Neural cell (in vitro differentiated cells): ENCODE measurements around the gene TSPAN9. TPM values are rescaled to one million over a fixed set of nuclear protein-coding genes. Genes with fewer than 3 reads are reported as not detected.

ENCODE experiments used
- H2AFZ ChIP-seq: fragments of 200-600, 300-800 bp; sonication (generic), shearing (Covaris generic); 2 replicates; pipeline ENCODE4 v1.6.0; 2014; ENCODE audit warnings: low read depth, mild to moderate bottlenecking, antibody characterized with exemption, low read length, moderate library complexity
- H3F3A ChIP-seq: fragments of 200-600 bp; shearing (Covaris generic); 2 replicates; pipeline ENCODE4 v1.6.1; 2016; ENCODE audit warnings: mild to moderate bottlenecking, moderate library complexity, mixed read lengths, antibody characterized with exemption, low read length; ENCODE audit not compliant: insufficient read depth, poor library complexity, severe bottlenecking
- H3K27ac ChIP-seq: fragments of 200-600, 300-800 bp; sonication (generic), shearing (Covaris generic); 2 replicates; pipeline ENCODE4 v1.5.1; 2014; ENCODE audit warnings: mild to moderate bottlenecking, low read length, moderate library complexity
- H3K27me3 ChIP-seq: fragments of 300-800, 200-600 bp; sonication (generic), shearing (Covaris generic); 2 replicates; pipeline ENCODE4 v1.6.0; 2014; ENCODE audit warnings: mild to moderate bottlenecking, low read depth, low read length, moderate library complexity; ENCODE audit not compliant: insufficient read depth
- H3K36me3 ChIP-seq: fragments of 300-800, 200-600 bp; sonication (generic), shearing (Covaris generic); 2 replicates; pipeline ENCODE4 v1.5.1; 2014; ENCODE audit warnings: mild to moderate bottlenecking, antibody characterized with exemption, low read length, moderate library complexity; ENCODE audit not compliant: insufficient read depth
- H3K4me2 ChIP-seq: fragments of 300-800, 200-600 bp; sonication (generic), shearing (Covaris generic); 2 replicates; pipeline ENCODE4 v1.6.0; 2014; ENCODE audit warnings: mild to moderate bottlenecking, low read length
- H3K4me3 ChIP-seq: fragments of 300-800, 200-600 bp; sonication (generic), shearing (Covaris generic); 2 replicates; pipeline ENCODE4 v1.5.1; 2014; ENCODE audit warnings: mild to moderate bottlenecking, low read length, moderate library complexity
- H3K79me2 ChIP-seq: fragments of 200-600 bp; shearing (Covaris generic); replicated peaks from 2 replicates; pipeline ENCODE4 v1.6.0; 2014; ENCODE audit warnings: mild to moderate bottlenecking, low read length, moderate library complexity; ENCODE audit not compliant: insufficient read depth
- H3K9ac ChIP-seq: fragments of 300-800, 200-600 bp; sonication (generic), shearing (Covaris generic); 2 replicates; pipeline ENCODE4 v1.6.1; 2016; ENCODE audit warnings: mild to moderate bottlenecking, low read length, mixed read lengths
- H3K9me2 ChIP-seq: fragments of 200-600 bp; shearing (Covaris generic); 2 replicates; pipeline ENCODE4 v1.6.1; 2016; ENCODE audit warnings: mild to moderate bottlenecking, low read length, mixed read lengths; ENCODE audit not compliant: insufficient read depth
- H3K9me3 ChIP-seq: fragments of 200-600, 300-800 bp; sonication (generic), shearing (Covaris generic); 2 replicates; pipeline ENCODE4 v1.6.1; 2016; ENCODE audit warnings: mild to moderate bottlenecking, mixed run types, low read length, moderate library complexity, mixed read lengths
- H4K20me1 ChIP-seq: fragments of 200-600 bp; shearing (Covaris generic); 2 replicates; pipeline ENCODE4 v1.6.1; 2016; ENCODE audit warnings: mild to moderate bottlenecking, mixed run types; ENCODE audit not compliant: insufficient read depth
- CTCF ChIP-seq: fragments of 450-650 bp; IDR thresholded peaks from 2 replicates; pipeline ENCODE4 v1.5.1; 2014; ENCODE audit warnings: antibody characterized with exemption, mild to moderate bottlenecking, moderate library complexity; ENCODE audit not compliant: poor library complexity, severe bottlenecking
- EP300 ChIP-seq: fragments of 450-650 bp; conservative IDR thresholded peaks from 2 replicates; pipeline ENCODE4 v1.6.1; 2014; ENCODE audit warnings: antibody characterized with exemption, mild to moderate bottlenecking, moderate library complexity; ENCODE audit not compliant: poor library complexity, severe bottlenecking
- EZH2 ChIP-seq: fragments of 200-600, 300-800 bp; shearing (Covaris generic), sonication (generic); IDR thresholded peaks from 2 replicates; pipeline ENCODE4 v1.6.1; 2014; ENCODE audit warnings: antibody characterized with exemption, low read length, borderline replicate concordance, mild to moderate bottlenecking; ENCODE audit not compliant: insufficient read depth, poor library complexity, severe bottlenecking
- MXI1 ChIP-seq: fragments of 450-650 bp; conservative IDR thresholded peaks from 2 replicates; pipeline ENCODE4 v1.6.1; 2014; ENCODE audit warnings: antibody characterized with exemption, mild to moderate bottlenecking; ENCODE audit not compliant: poor library complexity, severe bottlenecking
- POLR2AphosphoS5 ChIP-seq: IDR thresholded peaks from 2 replicates; pipeline ENCODE4 v1.6.1; 2012
- RAD21 ChIP-seq: fragments of 450-650 bp; conservative IDR thresholded peaks from 2 replicates; pipeline ENCODE4 v1.6.1; 2014; ENCODE audit warnings: antibody characterized with exemption, mild to moderate bottlenecking, moderate library complexity
- REST ChIP-seq: IDR thresholded peaks from 2 replicates; pipeline ENCODE4 v1.6.1; 2012; ENCODE audit warnings: borderline replicate concordance
- SMC3 ChIP-seq: fragments of 450-650 bp; conservative IDR thresholded peaks from 2 replicates; pipeline ENCODE4 v1.6.1; 2014; ENCODE audit warnings: antibody characterized with exemption, mild to moderate bottlenecking, moderate library complexity; ENCODE audit not compliant: poor library complexity
- TAF1 ChIP-seq: IDR thresholded peaks from 2 replicates; pipeline ENCODE4 v1.6.1; 2012; ENCODE audit warnings: low read depth
- polyA plus RNA-seq: library from polyadenylated mRNA; depleted of rRNA; stranded (reverse); fragments of >200 nt; gene quantifications from 2 replicates; pipeline ENCODE4 v1.2.3, GENCODE V29; 2014

The TSPAN9 gene
- polyA plus RNA-seq, 1 donor from 2014 or later, result 11.9 TPM

- no peaks in the 10 kb centered on the region for H3K9me2 ChIP-seq
- H3K27ac ChIP-seq, result peak overlapping the region; percentile 37
- no peaks in the 10 kb centered on the region for H3K36me3 ChIP-seq
- H3K4me3 ChIP-seq, result peak overlapping the region; percentile 3
- no peak overlapping the region for H3K4me2 ChIP-seq
- H2AFZ ChIP-seq, result peak overlapping the region; percentile 51
- no peaks in the 10 kb centered on the region for H3F3A ChIP-seq
- TF ChIP-seq REST (no peak), CTCF (no peak), SMC3 (no peak), TAF1 (no peak), MXI1 (no peak), EP300 (no peak), POLR2AphosphoS5 (no peak), RAD21 (no peak), EZH2 (no peak)
- H3K9ac ChIP-seq, result peak overlapping the region; percentile 23
- no peaks in the 10 kb centered on the region for H3K9me3 ChIP-seq
- H3K79me2 ChIP-seq, result no peaks in the 10 kb centered on the region
- no peaks in the 10 kb centered on the region for H4K20me1 ChIP-seq
- H3K27me3 ChIP-seq, result no peaks in the 10 kb centered on the region
These were observed 14.4 kb downstream of the TSPAN9 start for GRCh38 chr12:3091382-3092241.

- Histone ChIP-seq H3K9me3 (no peaks in the 10 kb centered on the region), H3K4me2 (no peak overlapping the region), H3K27me3 (no peaks in the 10 kb centered on the region), H3K4me3 (no peak overlapping the region), H3K36me3 (no peaks in the 10 kb centered on the region), H3K9ac (no peak overlapping the region), H3K27ac (no peak overlapping the region), H3F3A (no peaks in the 10 kb centered on the region), H3K79me2 (no peaks in the 10 kb centered on the region), H2AFZ (no peak overlapping the region), H3K9me2 (no peaks in the 10 kb centered on the region), H4K20me1 (no peaks in the 10 kb centered on the region)
- TF ChIP-seq EP300 (no peak), MXI1 (no peak)
These were observed 15.6 kb downstream of the TSPAN9 start for GRCh38 chr12:3092764-3093163.
